DMS53 (cell line): ENCODE data around the gene CORO7.
A peak's percentile ranks its signal among the peaks of the same experiment; 100 is the strongest.

Experiments
- DNase-seq: peaks from one replicate; lab custom pipeline; 2025; lab: John Stamatoyannopoulos, UW

CORO7 gene

DNA sequence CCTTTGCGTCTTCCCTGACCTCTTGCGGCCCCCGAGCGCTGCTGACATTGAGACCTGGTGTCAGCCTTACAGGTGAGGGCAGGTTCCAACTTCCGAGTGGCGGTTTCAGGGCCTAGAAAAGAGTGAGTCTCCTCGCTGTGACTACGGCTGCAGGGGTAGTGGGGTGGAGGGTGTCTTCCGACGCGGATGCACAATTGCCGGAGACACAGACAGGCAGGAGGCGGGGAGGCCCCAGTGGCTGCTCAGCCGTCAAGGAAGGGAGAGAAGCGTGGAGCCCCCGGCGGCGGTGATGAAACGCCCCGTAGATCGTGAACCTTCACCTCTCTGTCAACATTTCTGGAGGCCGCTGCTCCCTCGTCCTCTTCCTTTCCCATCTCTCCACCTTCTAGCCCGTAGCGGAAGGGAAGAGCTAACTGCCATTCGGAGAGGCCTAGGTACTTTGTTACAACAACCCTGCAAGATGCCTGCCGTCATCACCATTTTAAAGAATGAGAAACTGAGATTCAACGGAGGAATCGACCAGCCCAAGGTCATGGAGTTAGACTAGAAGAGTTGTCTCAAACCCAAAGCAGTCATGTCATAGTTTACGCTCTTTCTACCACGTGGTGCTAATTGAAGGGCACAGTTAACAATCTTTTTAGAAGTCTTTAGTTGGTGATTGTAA lies 9.8 kb upstream of the CORO7 start:
- DNase-seq: no peak

DNA sequence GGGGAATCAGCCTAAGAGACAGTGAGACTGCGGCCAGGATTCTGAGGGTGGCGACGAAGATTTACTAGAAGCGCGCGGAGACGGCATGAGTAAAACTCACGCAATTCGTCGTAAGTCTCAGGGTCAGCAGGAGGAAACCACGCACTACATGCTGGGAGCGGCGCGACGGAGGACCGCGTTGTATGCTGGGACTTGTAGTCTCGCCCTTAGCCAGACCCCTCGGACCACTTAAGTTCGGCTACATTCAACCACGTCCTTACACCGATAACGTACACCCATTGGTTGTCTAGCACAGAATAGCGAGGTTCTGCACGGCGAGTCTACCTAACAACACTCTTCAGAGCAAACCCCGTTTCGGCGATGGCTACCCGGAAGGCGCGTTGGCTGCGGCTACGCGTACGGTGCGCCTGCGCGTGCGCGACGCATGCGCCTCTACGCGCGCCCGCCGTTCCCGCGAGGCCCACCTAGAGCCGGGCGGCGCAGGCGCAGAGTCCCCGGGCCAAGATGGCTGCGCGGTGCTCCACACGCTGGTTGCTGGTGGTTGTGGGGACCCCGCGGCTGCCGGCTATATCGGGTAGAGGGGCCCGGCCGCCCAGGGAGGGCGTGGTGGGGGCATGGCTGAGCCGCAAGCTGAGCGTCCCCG lies 9.1 kb upstream of the CORO7 start, which contains the start of gene DNAJA3:
DNAJA3 (plus strand) TSS at position 491 of the 643 bp plus-strand sequence; CDS start at position 505, 14 bp downstream.
- DNase-seq: peak; percentile 93

DNA sequence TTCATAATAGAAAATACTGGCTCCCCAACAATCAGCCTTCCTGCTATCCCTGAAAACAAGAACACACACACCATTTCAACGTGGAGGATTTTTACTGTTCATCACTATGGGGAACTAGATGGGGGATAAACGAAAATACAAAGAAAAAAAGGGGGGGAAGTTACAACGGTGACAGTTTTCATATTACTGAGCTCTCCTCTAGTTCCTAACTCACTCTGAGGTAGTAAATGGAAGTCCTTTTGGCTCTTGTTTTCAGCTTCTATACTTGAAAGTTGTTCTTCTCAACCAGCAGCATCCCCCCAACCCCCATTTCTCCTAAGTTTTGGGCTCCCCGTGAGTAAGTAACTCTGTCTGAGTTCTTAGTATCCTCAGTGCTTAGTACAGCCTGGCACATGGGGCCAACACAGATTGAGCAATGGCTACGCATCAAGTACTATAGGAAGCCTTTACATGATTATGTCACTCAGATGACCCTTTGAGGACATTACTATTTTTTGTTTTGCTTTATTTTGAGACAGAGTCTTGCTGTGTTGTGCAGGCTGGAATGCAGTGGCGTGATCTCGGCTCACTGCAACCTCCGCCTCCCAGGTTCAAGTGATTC lies 4.2 kb upstream of the CORO7 start:
- no peak for DNase-seq

DNA sequence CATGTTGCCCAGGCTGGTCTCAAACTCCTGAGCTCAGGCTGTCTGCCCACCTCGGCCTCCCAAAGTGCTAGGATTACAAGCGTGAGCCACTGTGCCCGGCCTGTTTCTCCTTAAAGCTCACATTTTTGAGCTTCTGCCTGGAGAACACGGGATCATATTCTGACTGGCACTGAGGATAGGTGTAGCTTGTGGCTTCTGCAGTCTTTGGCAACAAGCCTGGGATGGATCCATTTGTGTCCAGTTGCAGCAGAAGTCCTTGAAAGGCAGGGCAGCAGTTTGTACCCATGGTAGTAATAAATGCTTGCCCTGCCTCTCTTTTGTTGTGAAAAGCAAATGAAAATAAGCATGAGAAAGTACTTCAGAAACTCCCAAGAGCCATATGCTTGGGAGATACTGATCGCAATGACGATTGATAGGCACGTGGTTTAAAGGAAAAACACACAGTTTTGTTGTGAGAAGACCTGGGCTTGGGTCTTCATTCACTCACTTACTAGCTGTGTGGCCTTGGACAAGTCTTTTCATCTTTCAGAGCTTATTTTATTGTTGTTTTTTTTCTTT lies 3.1 kb upstream of the CORO7 start:
- DNase-seq: no peak

DNA sequence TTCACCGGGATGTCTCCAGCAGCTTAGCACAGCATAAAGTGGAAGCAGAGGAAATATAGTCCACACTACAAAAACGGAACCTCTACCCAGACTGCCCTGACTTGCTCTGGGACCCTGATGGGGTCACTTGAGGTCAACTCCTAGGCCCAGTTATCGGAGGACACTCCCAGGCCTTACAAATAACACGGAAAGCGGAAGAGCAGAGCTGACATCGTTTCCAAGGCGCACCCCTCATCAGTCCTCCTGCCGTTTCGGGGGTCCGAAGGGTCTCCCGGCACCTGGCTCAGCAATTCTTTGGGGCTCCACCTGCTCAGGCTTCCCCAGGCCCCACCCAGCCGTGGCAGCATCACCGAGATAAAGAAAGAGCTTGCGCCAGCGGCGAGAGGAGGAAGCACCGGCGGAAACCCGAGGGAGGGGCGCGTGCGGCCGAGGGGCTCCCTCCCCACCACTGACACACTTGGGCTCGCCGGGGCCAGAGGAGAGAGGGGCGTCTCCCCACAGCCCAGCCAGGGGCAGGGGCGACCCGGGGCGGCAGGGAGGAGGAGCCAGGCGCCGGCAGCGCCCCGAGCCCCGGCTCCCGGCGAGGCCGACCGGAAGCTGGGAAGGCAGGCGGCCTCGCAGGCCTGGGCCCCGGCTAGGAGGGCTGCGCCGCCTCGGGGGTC lies 727 bp downstream of the CORO7 start:
- peak; percentile 66 for DNase-seq

DNA sequence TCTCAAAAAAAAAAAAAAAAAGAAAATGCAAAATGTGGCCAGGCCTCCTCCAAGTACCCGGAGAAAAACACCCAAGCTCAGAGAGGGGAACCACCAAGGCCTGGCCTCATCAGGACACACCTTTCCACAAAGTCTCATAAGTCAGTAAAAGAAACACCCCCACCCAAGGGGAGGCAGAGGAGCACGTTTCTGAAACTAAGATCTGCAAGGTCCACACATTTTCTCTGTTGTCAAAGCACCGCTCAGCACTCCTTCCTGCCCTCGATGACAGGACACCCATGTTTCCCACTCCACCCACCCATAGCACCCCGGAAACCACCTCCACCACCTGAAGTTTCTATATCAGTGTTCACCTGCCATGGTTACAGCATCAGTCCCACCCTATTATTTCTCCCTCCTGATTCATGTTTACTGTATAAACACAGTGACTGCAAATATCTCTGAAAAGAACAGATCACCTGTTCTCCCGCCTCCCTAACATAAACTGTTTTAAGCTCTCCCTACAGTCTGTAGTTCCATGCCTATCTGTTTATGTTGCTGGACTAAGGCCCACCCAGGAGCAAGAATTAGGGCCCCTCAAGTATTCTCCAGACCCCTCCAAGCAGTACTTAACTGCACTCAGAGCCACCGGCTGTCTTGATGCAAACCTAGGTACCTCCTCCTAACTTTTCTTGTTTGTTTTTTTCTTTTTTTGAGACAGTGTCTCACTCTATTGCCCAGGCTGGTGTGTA lies 2.0 kb downstream of the CORO7 start:
- DNase-seq: peak; percentile 85

DNA sequence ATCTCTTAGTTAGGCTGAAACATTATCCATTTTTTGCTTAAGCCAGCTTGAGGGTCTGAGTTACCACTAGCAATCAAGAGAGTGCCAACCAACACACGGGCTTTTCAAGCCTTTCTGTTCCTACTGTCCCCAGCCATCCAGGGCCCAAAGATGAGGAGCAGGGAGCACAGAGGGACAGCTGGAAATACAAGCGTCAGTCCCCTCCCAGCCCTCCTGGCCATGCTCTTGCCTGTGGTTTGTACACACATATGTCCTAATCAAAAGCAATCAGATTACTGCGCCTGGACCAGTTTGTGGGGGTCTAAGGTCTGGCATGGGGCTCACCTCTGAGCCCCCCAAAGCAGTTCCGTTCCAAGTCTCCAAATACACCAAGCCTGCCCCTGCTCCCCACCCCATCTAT lies 3.5 kb downstream of the CORO7 start:
- no peak for DNase-seq

DNA sequence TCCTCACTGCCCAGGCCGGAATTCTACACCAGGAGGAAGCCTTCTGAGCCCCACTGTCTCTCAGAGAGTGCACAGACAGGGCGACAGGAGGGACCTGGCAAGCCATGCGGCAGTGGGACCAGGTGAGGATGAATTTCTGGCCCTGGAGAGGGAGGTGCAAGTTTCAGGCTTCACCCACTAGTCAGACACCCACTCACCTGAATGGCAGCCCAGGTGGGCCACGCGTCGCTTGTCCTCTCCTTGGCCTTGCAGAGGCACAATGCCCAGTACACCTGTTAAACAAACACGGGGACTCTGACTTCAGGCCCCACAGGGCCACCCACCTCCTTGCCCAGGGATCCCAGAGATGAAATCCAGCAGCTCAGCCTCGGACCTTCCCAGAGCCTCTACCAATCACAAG lies 4.2 kb downstream of the CORO7 start:
- no peak for DNase-seq

DNA sequence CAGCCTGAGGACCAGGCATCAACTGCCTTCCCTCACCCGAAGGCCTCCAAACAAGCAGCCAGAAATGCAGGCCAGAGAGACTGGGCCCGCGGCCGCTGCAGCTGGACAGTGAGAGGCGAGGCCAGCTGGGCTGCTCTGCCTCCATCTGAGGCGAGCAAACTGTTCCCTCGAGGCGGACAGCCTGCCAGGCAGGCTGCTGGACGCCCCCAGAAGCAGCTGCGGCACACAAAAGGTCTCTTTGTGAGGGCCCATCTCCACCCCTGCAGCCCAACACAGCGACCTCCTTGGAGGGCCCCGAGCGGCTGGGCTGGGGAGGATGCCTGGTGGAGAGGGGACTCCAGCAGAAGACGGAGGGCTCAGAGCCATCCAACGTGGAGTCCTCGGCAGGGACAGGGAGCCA lies 4.7 kb downstream of the CORO7 start:
- no peak for DNase-seq

DNA sequence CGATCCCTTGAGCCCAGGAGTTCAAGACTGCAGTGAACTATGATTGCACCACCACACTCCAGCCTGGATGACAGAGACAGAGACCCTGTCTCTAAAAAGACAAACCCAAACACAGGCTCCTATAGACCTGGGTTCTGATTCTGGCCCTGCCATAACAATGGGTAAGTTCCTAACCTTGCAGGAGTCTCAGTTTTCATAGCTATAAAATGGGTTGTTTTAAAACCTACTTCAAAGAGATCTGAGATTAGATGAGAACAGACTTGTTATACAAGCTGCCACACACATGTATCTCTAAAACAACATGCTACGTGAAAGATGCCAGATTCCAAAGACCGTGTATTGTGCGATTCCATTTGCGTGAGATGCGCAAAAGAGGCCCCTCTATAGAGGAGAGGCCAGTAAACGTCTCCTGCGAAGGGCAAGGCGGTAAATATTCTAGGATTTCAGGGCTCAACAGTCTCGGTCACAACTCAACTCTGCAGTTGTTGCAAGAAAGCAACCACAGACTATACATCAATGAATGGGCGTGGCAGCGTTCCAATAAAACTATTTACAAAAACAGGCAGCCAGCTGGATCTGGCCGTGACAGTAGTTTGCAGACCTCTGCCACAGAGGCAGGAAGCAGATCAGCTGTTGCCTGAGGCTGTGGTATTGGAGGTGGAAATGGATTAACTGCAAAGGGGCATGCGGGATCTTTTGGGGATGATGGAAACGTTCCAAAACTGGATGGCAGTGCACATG lies 5.9 kb downstream of the CORO7 start:
- no peak for DNase-seq

DNA sequence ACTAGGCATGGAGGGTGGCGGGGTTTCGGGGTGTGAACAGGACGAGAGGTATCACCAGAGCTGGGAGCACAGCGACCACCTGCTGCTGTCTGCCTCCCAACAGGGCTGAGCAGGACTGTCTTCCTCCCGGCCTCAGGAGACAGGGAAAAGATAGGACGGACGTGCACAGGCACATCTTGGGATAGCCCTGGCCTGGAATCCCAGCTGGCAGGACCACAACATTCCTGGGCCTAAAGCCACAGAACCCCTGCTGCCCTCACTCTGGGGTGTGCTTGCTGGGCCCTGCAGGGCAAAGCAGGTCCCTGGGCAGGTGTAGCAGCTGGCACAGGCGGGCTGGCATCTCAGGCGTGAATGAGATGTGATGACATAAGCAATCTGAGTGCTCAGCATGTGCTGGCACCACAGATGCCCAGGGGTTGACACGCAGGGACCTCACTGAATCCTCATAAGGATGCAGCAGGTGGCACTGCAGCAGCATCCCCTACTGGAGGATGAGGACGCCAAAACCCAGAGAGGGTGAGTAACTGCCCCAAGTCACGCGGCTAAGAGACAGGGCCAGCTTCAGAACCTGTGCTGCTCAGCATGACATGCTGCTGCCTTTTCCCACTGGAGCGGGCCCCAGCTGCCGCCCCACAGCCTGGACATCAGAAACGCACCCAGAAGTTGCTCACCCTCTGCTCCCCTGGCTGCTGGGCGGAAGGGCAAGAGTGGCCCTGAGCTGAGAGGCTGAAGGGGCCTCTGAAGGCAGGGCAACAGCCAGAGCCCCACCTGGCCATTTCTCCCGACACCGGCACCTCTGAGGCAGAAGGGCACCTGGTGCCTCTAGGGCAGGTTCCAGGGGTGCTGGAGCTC lies 7.1 kb downstream of the CORO7 start:
- DNase-seq: peak; percentile 32

DNA sequence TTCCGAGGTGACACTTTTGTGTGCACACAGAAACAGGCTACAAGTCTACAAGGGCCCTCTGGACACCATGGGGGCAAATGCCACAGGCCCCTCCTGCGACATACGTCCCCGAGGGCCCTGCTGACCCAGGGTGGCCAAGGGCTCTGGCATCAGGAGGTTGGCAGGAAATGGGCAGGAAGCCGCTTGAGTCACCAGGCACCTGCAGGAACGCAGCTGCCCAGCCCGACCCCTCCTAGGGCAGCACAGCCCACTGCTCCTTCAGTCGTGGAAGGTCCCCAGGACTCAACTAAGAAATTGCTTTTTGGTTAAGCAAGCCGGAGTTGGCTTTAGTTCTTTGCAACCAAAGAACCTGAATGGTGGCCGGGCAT lies 8.1 kb downstream of the CORO7 start:
- no peak for DNase-seq

DNA sequence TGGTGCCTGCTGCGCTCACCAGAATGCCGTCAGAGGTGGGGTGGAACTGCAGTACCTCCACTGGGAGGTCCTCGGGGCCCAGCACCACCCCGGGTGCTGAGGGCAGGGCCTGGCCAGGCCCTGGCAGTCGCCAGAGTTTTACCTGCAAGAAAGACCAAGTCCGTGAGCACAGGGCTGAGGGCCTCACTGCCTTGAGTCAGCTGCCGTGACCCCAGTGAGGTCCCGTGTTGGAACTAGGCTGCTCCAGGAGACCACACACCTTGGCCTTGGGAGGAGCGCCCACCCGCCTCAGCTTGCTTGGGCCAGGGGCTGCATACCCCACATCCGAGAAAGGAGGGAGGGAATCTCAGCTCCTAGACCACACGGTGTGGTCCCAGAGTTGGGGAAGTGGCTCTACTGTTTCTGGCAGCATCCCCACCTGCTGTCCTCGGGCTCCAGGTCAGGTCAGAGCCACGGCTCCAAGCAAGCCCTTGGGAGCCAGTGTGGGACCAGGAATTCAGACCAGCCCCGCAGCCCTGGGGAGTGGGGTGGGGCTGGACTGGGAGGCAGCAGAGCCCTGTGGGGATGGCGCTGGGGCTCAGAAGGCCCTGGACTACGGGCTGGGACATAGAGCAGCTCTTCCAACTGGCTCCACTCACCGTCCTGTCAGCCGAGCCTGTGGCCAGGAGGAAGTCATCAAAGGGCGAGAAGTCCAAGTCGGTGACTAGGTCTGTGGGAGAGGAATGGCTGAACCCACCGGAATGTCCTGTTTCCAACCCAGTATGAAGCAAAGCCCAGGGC lies 8.7 kb downstream of the CORO7 start:
- no peak for DNase-seq

DNA sequence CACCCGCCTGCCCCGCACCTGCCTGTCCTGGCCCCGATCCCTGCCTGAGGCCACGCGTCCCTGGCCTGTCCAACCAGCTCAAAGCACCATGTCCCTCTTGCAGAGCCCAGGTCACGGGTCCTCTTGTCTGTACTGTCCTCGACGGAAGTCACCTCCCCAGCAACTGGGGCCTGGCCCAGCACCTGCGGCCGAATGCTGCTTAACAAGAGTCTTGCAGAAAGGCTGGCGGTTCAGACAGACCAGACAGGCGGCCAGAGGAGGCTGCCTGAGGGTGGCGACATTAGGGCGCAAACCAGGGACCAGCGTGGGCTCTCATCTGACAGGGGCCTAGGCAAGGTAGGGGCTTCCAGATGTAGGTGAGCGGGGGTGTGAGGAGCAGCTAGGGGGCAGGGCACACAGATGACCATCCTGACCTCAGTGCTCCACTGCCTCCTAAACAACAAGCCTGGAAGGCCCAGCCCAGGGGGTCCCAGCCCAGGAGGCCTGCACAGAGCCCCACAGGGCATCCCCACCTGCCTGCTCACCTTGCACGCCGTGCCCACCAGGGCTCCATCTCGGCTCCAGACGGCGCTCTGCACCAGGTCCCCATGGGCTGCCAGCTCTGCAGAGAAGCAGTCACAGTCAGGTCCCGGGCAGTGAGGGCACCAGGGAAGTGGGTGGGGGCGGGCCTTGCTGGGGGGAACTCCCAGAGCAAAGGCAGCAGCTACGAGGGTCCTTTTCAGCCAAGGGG lies 11.3 kb downstream of the CORO7 start:
- peak; percentile 40 for DNase-seq

DNA sequence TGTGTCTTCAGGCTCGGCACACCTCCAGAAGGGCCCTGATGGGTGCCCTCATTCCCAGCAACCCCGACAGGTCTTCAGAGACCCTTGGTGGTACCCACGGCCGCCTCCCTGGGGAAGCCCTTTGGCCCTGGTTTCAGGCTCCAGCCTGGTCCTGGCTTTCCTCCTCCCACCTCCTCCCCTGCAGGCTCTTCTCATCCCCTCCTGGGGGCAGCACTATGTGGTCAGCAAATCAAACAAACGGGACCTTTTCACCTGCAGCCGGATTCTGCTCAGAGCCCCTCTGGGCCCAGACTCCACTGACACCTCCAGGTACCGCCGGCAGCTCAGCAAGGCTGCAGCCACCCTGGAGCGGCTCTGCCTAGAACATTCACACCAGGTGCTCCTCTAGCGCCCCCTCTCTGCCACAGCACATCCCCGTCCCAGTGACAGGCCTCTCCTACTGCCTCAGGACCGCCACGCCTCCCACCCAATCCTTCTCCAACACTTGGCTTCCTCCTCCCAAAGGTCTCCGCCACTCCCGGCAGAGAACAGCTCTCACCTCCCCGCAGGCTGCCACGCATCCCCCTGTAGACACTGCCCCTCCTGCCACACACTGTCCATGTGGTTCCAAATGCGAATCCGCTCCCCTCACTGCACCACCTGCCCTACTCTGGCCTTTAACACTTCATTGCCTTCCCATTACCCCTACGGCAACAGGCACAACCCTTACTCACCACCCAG lies 12.0 kb downstream of the CORO7 start:
- peak; percentile 73 for DNase-seq

DNA sequence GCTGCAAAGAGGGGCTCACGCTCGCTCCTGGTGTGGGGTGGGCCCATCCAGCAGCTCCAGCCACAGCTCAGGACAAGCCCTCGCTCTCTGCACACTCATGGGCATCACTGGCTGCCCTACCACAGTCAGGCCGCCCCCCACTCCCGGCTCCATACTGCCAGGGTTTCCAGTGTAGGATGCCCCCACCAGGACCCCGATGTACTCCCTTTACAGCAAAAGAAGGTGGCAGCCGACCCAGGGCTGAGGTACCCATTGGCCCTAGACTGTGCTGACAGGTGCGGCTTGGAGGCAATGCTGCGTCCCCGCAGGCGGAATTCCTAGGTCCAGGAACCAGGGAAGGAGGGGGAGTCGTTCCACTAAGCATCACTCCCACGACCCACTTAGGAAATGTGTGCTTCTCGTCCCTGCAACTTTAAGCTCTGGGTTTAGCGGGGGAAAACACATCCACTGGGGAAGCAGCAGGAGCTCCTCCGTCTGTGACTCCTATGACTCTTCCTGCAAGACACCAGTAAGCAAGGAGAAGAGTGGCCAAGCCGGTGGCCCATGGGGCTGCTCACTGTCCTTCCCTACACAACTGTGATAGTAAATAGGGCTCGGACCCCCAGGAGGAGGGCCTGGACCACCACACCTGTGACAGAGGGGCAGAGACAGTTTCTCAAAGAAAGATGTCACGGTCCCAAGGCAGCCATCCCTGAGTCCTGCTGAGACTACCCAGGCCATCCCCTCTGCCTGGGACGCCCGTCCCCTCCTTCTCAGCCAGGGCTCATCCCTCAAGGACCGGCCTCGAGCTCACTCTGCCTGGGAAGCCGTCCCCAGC lies 13.1 kb downstream of the CORO7 start:
- DNase-seq: no peak

DNA sequence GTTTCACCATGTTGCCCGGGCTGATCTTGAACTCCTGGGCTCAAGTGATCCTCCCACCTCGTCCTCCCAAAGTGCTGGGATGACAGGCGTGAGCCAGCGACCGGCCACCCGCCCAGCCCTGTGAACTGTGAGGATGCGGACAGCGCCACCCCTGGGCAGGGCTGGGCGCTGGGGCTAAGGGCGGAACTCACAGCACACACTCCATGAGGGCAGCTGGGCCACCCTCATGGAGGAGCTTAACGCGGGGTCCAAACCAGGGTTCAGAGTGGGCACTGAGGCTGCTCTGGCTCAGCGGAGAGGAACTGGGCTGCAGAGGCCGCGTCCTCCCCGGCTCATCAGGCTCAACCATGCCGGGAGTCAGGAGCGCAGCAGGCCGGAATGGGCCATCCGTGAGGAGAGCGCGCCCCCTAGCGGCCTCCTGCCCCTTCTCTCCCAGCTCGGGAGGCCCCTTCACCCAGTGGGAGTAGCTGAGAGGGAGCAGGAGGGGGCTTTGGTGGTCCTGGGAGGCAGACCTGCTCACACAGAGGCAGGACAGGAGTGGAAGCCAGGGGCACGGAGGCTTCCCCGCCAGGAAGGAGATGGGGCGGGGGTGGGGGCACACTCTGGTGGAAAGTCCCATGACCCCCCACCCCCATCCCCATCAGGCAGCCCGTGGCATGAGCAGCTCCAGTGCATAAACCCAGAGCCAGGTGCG lies 13.8 kb downstream of the CORO7 start:
- DNase-seq: peak; percentile 80
